Keratinocyte (primary cell): ENCODE results near the gene PIEZO1. TPM values are rescaled to one million over a fixed set of nuclear protein-coding genes. Genes with fewer than 3 reads are reported as not detected.

Source experiments
- DNase-seq: peaks from one replicate; pipeline ENCODE4 v3.0.0-alpha.2; 2011; ENCODE audit warnings: low read depth, missing footprints, low spot score
- FAIRE-seq: peaks from 2 replicates; lab custom pipeline; 2011; peaks lifted over from hg19 to GRCh38; lab: Jason Lieb, UNC
- H2AFZ ChIP-seq: 2 replicates; pipeline ENCODE4 v1.6.0; 2012; ENCODE audit warnings: low read length, control low read depth, inconsistent platforms; ENCODE audit not compliant: control insufficient read depth
- H3K27ac ChIP-seq: 2 replicates; pipeline ENCODE4 v1.5.1; 2011; ENCODE audit warnings: low read length; ENCODE audit not compliant: control insufficient read depth, insufficient read depth
- H3K27me3 ChIP-seq: 3 replicates; pipeline ENCODE4 v1.6.0; 2011; ENCODE audit warnings: low read length; ENCODE audit not compliant: control insufficient read depth, insufficient read depth; ENCODE audit errors: extremely low read depth
- H3K36me3 ChIP-seq, 2 experiments: 2 replicates in 1 of 2; 3 replicates in 1 of 2; pipeline ENCODE4 v1.5.1; 2011; ENCODE audit warnings: low read length in 2 of 2, mild to moderate bottlenecking in 1 of 2; ENCODE audit not compliant: control insufficient read depth in 2 of 2, insufficient read depth in 2 of 2; ENCODE audit errors: extremely low read depth in 1 of 2
- H3K4me1 ChIP-seq: 3 replicates; pipeline ENCODE4 v1.5.1; 2011; ENCODE audit warnings: low read length; ENCODE audit not compliant: control insufficient read depth, insufficient read depth; ENCODE audit errors: extremely low read depth
- H3K4me2 ChIP-seq: 3 replicates; pipeline ENCODE4 v1.6.0; 2011; ENCODE audit warnings: low read depth, low read length; ENCODE audit not compliant: control insufficient read depth, insufficient read depth; ENCODE audit errors: extremely low read depth
- H3K4me3 ChIP-seq, 3 experiments: fragments of 200-600 bp in 1 of 3; sonication (generic) in 1 of 3; 2 replicates in 2 of 3; 3 replicates in 1 of 3; pipeline ENCODE4 v1.5.1; 2011 to 2016; ENCODE audit warnings: low read length in 3 of 3, mild to moderate bottlenecking in 3 of 3, control low read depth in 2 of 3, inconsistent platforms in 1 of 3, low read depth in 1 of 3, mixed read lengths in 1 of 3, mixed run types in 1 of 3, moderate library complexity in 1 of 3; ENCODE audit not compliant: control insufficient read depth in 2 of 3, insufficient read depth in 2 of 3; ENCODE audit errors: extremely low read depth in 1 of 3
- H3K79me2 ChIP-seq: 2 replicates; pipeline ENCODE4 v1.6.0; 2012; ENCODE audit warnings: low read length; ENCODE audit not compliant: control insufficient read depth, insufficient read depth
- H3K9ac ChIP-seq: 3 replicates; pipeline ENCODE4 v1.6.0; 2011; ENCODE audit warnings: low read length; ENCODE audit not compliant: control insufficient read depth, insufficient read depth; ENCODE audit errors: extremely low read depth
- H3K9me1 ChIP-seq: 3 replicates; pipeline ENCODE4 v1.6.0; 2011; ENCODE audit warnings: low read length; ENCODE audit not compliant: control insufficient read depth, insufficient read depth; ENCODE audit errors: extremely low read depth
- H3K9me3 ChIP-seq: 2 replicates; pipeline ENCODE4 v1.5.1; 2012; ENCODE audit warnings: low read depth, low read length; ENCODE audit not compliant: control insufficient read depth
- H4K20me1 ChIP-seq: 3 replicates; pipeline ENCODE4 v1.6.0; 2011; ENCODE audit warnings: low read length; ENCODE audit not compliant: control insufficient read depth, insufficient read depth; ENCODE audit errors: extremely low read depth
- CTCF ChIP-seq, 3 experiments: IDR thresholded peaks in 1 of 3; conservative IDR thresholded peaks in 1 of 3; optimal IDR thresholded peaks in 1 of 3; 2 replicates in 2 of 3; 3 replicates in 1 of 3; pipeline versions ENCODE3 to v1.5.1; 2011; ENCODE audit warnings: low read length in 3 of 3, mild to moderate bottlenecking in 3 of 3, moderate library complexity in 2 of 3, control low read depth in 1 of 3, inconsistent platforms in 1 of 3; ENCODE audit not compliant: insufficient read depth in 2 of 3; ENCODE audit errors: extremely low read depth in 1 of 3
- EZH2 ChIP-seq: IDR thresholded peaks from one replicate; pipeline ENCODE4 v1.6.1; 2012; ENCODE audit warnings: inconsistent platforms, mild to moderate bottlenecking, low read length, moderate library complexity
- dilution Hi-C: fragments of 300-500 bp; cut with MboI; formaldehyde crosslinking; loops from one replicate; pipeline ENCODE4 v1.7.0; 2020; ENCODE audit warnings: low sequenced_read_pairs; ENCODE audit not compliant: extremely low pct_ligation_motif_present
- polyA plus RNA-seq, 5 experiments: library from polyadenylated mRNA; depleted of rRNA in 3 of 5; stranded (reverse) in 3 of 5; stranded (forward) in 1 of 5; unstranded in 1 of 5; fragments of >200 nt; gene quantifications; 1 replicate in 1 of 5; 2 replicates in 3 of 5; 3 replicates in 1 of 5; pipeline versions ENCODE4 v1.2.1 to v1.2.3, GENCODE V29; 2011 to 2012; ENCODE audit warnings: missing spikeins in 2 of 5, low read depth in 1 of 5, low replicate concordance in 1 of 5

PIEZO1 gene
- polyA plus RNA-seq, 1 donor (not counting 4 experiments of a cell fraction or from before 2014, with no cell fraction given), result 62.8 TPM

- Histone ChIP-seq H3K4me3 (no peak overlapping the region), H3K9ac (no peak overlapping the region), H3K36me3 (peaks cover 29 to 30% of the 10 kb centered on the region in 2 experiments), H3K79me2 (peaks cover 94% of the 10 kb centered on the region), H3K27me3 (no peaks in the 10 kb centered on the region), H3K9me1 (peaks cover 8% of the 10 kb centered on the region), H4K20me1 (peaks cover 44% of the 10 kb centered on the region), H3K27ac (no peak overlapping the region), H3K4me1 (peaks cover 29% of the 10 kb centered on the region), H3K9me3 (no peaks in the 10 kb centered on the region), H3K4me2 (no peak overlapping the region), H2AFZ (no peak overlapping the region)
- FAIRE-seq, result no peak
- dilution Hi-C loops, result loop anchor here (25.0 kb wide), 1 partner anchor 100 kb away; the partner anchor contains the start of genes CYBA and MVD
- no peak for DNase-seq
- TF ChIP-seq CTCF (optimal IDR thresholded peaks at IDR 0.05 in 1 of 3, IDR thresholded peaks at IDR 0.05 in 1 of 3, conservative IDR thresholded peaks at IDR 0.05 in 1 of 3; ENCODE audit: extremely low read depth in 1 of 3, insufficient read depth in 2 of 3, low read length in 3 of 3), result no peak
- TF ChIP-seq EZH2, result no peak
Measured at GRCh38 chr16:88762258-88762870, 22.7 kb downstream of the PIEZO1 start.

GRCh38 chr16:88761830-88762229 is 23.2 kb downstream of the PIEZO1 start:
- no peak overlapping the region for H3K4me3 ChIP-seq

More at GRCh38 chr16:88761830-88762229, 23.2 kb downstream of the PIEZO1 start:
- Histone ChIP-seq H3K27me3 (no peaks in the 10 kb centered on the region), H2AFZ (no peak overlapping the region), H3K79me2 (peaks cover 94% of the 10 kb centered on the region), H3K9ac (no peak overlapping the region), H3K9me3 (no peaks in the 10 kb centered on the region), H3K4me2 (no peak overlapping the region), H3K9me1 (peaks cover 8% of the 10 kb centered on the region), H3K36me3 (peaks cover 27 to 29% of the 10 kb centered on the region in 2 experiments), H3K27ac (no peak overlapping the region), H3K4me1 (peaks cover 29% of the 10 kb centered on the region), H4K20me1 (peaks cover 40% of the 10 kb centered on the region)
- FAIRE-seq (no peak), DNase-seq (no peak)
- dilution Hi-C loops, result loop anchor here (25.0 kb wide), 1 partner anchor 100 kb away; the partner anchor contains the start of genes CYBA and MVD
- TF ChIP-seq CTCF (optimal IDR thresholded peaks at IDR 0.05 in 1 of 3, IDR thresholded peaks at IDR 0.05 in 1 of 3, conservative IDR thresholded peaks at IDR 0.05 in 1 of 3; ENCODE audit: extremely low read depth in 1 of 3, insufficient read depth in 2 of 3, low read length in 3 of 3) (no peak), EZH2 (no peak)
